Right lobe of liver (tissue), 6 donors: ENCODE measurements around the gene ZBTB25. TPM values are rescaled to one million over a fixed set of nuclear protein-coding genes. Genes with fewer than 3 reads are reported as not detected.
A peak's percentile ranks its signal among the peaks of the same experiment; 100 is the strongest.

ENCODE experiments used
- ATAC-seq, 4 donors: fragments of 200-7000 bp; cut with Tn5 transposase; one replicate each; pipeline ENCODE4 v1.9.1; 2020; ENCODE audit warnings: mild to moderate bottlenecking in 4 of 4, moderate library complexity in 4 of 4
- DNase-seq, 3 donors: peaks; one replicate each; pipeline ENCODE4 v3.0.0-alpha.2; 2020
- H3K27ac ChIP-seq, 3 donors: fragments of 200-600 bp; one replicate each; pipeline ENCODE4 v1.8.0; 2022
- H3K27me3 ChIP-seq, 2 donors: fragments of 200-600 bp; one replicate each; pipeline ENCODE4 v1.8.0; 2022
- H3K36me3 ChIP-seq, 4 donors: fragments of 200-600 bp; sonication (generic) in 1 of 4; one replicate each; pipeline versions ENCODE4 v1.5.1 to v1.8.0; 2017 to 2022; ENCODE audit warnings: control low read depth in 1 of 4
- H3K4me1 ChIP-seq, 4 donors: fragments of 200-600 bp; sonication (generic) in 1 of 4; one replicate each; pipeline versions ENCODE4 v1.5.1 to v1.8.0; 2017 to 2022; ENCODE audit warnings: control low read depth in 1 of 4
- H3K4me3 ChIP-seq, 3 donors: fragments of 200-600 bp; one replicate each; pipeline ENCODE4 v1.8.0; 2022
- H3K9me3 ChIP-seq, 4 donors: fragments of 200-600 bp; sonication (generic) in 1 of 4; one replicate each; pipeline versions ENCODE4 v1.5.1 to v1.8.0; 2017 to 2022; ENCODE audit warnings: control low read depth in 1 of 4
- POLR2A ChIP-seq: fragments of 450-650 bp; IDR thresholded peaks from one replicate; pipeline ENCODE4 v1.6.1; 2017; ENCODE audit warnings: antibody characterized with exemption, mild to moderate bottlenecking
- WGBS: methylation state at CpG from one replicate; pipeline ENCODE4 v1.1.6; 2018; ENCODE audit warnings: low coverage, low lambda C conversion rate; ENCODE audit not compliant: insufficient coverage; ENCODE audit errors: missing lambda C conversion rate; 5-methylcytosine and 5-hydroxymethylcytosine counted together
- intact Hi-C, 2 donors: fragments of 100-400 bp; cut with DNase I; formaldehyde crosslinking; loops; one replicate each; pipeline versions ENCODE4 v1.11.2 to v1.14.1; 2022
- total RNA-seq, 6 experiments: library from RNA; depleted of rRNA in 2 of 6; stranded (reverse); fragments of >200 nt in 2 of 6; fragmentation: NEBNext Ultra II Directional in 3 of 6; extraction: Animal tissue kit (Norgen Biotek cat#: 25700) in 3 of 6; gene quantifications; one replicate each; pipeline versions ENCODE4 v1.1.0 to v1.2.4, GENCODE V29; 2016 to 2023
- TF ChIP-seq, protein P1 (sequence below), 4 donors: fragments of 200-600 bp in 3 of 4; fragments of 450-650 bp in 1 of 4; IDR thresholded peaks; one replicate each; pipeline versions ENCODE4 v1.5.1 to v1.8.0; 2016 to 2022; ENCODE audit warnings: antibody characterized with exemption in 4 of 4, mild to moderate bottlenecking in 2 of 4
- donor health status: DM: no; HTN: yes; CAD: no.
- donor health status: DM: no; HTN: no; CAD: no.
- donor health status: DM: no; HTN: no; CAD: no.
- donor health status: DM: no; HTN: yes; CAD: no.
- donor health status: DM: no; HTN: yes; CAD: no.

Gene ZBTB25
- total RNA-seq, 6 experiments from 2014 or later, result 5.5 to 6.2 (median 5.7) TPM

DNA sequence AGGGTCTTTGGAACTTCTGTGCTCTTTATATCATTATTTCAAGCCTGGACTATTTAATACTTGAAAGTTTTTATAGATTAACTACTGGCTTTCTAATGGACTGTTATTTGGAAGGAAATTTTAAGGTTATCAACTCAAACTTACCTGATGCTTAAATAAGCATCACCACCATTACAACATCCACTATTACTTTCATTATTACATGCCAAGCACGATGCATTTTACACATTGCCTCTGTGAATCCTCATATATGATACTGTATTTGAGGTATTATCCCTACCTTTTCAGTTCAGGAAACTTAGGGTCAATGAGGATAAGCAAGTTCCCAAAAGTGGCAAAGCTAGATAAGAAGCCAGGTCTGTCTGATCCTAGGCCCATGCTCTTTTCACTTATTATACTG is 13.3 kb upstream of the ZBTB25 start:
- H3K27me3 ChIP-seq, result no peaks in the 10 kb centered on the region
- 82% methylated on average over 1 of the region's 1 CpG for WGBS
- H3K27ac ChIP-seq, result no peak overlapping the region
- DNase-seq (no peak), ATAC-seq (no peak)
- no peak overlapping the region for H3K4me3 ChIP-seq
- TF ChIP-seq, protein P1, sequence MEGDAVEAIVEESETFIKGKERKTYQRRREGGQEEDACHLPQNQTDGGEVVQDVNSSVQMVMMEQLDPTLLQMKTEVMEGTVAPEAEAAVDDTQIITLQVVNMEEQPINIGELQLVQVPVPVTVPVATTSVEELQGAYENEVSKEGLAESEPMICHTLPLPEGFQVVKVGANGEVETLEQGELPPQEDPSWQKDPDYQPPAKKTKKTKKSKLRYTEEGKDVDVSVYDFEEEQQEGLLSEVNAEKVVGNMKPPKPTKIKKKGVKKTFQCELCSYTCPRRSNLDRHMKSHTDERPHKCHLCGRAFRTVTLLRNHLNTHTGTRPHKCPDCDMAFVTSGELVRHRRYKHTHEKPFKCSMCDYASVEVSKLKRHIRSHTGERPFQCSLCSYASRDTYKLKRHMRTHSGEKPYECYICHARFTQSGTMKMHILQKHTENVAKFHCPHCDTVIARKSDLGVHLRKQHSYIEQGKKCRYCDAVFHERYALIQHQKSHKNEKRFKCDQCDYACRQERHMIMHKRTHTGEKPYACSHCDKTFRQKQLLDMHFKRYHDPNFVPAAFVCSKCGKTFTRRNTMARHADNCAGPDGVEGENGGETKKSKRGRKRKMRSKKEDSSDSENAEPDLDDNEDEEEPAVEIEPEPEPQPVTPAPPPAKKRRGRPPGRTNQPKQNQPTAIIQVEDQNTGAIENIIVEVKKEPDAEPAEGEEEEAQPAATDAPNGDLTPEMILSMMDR (IDR thresholded peaks at IDR 0.05), result no peak
- peaks cover 0 to 5% (median 0%) of the 10 kb centered on the region in 4 donors for H3K4me1 ChIP-seq
- no peaks in the 10 kb centered on the region for H3K9me3 ChIP-seq
- H3K36me3 ChIP-seq, result peaks cover 0 to 5% (median 1%) of the 10 kb centered on the region in 4 donors
- intact Hi-C loops, result no loop called here

DNA sequence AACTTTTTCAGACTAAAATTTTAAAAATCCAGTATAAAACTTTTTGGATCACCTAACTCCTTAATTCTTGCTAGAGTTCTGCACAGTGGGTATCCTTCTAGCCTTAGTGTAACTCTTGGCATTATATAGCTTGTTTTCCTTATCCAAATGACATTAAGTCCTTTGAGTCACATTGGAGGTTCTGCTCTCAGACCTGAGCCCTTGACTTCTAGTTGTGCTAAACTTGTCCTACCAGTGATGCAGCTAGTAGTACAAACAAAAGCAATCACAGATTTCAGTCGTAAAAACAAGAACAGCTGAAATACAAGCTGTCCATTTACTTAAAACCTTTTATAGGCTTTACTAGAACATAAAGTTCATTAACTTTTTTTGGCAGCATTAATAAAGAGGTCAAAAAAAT is 11.4 kb upstream of the ZBTB25 start:
- ATAC-seq (no peak), DNase-seq (no peak)
- no peaks in the 10 kb centered on the region for H3K9me3 ChIP-seq
- H3K4me1 ChIP-seq, result peaks cover 0 to 9% (median 3%) of the 10 kb centered on the region in 4 donors
- intact Hi-C loops, result no loop called here
- H3K36me3 ChIP-seq, result no peaks in the 10 kb centered on the region
- WGBS, result 25% methylated on average over 1 of the region's 1 CpG
- no peak for TF ChIP-seq POLR2A
- TF ChIP-seq, protein P1 (IDR thresholded peaks at IDR 0.05), result no peak
- no peaks in the 10 kb centered on the region for H3K27me3 ChIP-seq
- H3K4me3 ChIP-seq, result no peak overlapping the region
- H3K27ac ChIP-seq, result no peak overlapping the region

DNA sequence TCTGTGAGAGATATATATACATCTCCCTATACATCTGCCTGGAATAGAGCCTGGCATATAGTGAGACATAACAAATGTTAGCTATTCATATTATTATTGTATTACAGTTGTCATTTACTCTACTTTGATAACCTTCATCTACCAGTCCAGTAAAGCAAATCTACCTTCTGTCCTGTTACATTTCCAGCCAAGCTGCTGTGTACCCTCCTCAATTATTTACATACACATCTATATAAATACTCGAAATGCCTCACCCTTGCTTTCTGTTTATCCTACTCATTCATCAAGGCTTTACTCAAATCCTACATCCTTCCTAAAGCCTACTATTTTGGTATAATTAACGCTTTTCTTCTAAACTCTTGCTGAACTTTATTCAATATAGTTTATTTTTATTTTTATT is 9.6 kb upstream of the ZBTB25 start:
- WGBS, result 71% methylated on average over 2 of the region's 2 CpGs

DNA sequence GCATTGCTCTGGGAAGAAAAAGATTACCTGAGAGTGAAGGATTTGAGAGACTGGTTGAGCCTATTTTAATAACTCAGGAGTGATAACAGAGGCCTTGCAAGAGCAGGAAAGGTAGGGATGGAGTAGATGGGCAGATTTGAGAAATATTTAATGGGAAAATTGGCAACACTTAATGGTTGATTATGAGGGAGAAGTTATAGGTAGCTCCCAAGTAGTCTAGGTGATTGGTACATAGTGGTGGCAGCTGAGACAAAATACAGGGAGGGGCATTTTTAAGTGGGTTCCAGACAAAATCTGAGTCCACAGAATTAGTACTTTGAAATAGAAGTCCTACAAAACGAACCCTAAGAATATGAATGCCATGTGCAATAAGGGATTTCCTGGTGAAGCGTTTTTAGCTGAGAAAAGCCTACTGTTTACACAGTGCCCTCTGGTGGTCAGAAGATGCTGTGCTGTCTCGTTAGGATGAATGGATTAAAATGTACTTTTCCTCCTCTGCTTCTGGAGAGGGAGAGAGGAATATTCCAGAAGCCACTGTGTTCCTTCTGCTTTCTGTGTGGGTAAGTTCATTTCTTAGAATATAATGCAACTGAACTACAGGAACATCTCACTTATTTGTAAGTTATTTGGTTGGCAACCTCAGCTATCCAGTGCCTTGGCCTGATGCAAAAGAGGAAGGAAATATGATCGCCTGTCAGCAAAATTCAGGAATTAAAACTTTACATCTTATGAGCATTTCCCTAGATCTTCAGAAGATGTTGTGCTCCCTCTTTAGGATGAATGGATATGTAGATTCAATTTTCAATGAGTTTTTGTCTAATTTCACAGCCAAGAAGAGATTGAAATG is 7.4 kb upstream of the ZBTB25 start:
- DNase-seq (peak in 1 of 3 donors; percentile 60), ATAC-seq (peak; percentile 84 to 93 (median 89))
- intact Hi-C loops, result no loop called here
- no peaks in the 10 kb centered on the region for H3K27me3 ChIP-seq
- H3K36me3 ChIP-seq, result no peaks in the 10 kb centered on the region
- TF ChIP-seq POLR2A, result no peak
- TF ChIP-seq, protein P1 (IDR thresholded peaks at IDR 0.05), result peak; percentile 90 to 91 (median 90)
- H3K27ac ChIP-seq, result no peak overlapping the region
- 13% methylated on average over 4 of the region's 4 CpGs for WGBS
- peaks cover 0 to 27% (median 4%) of the 10 kb centered on the region in 4 donors for H3K4me1 ChIP-seq
- H3K4me3 ChIP-seq, result no peak overlapping the region
- H3K9me3 ChIP-seq, result no peaks in the 10 kb centered on the region

More for the DNA sequence above, 9.6 kb upstream of the ZBTB25 start:
- no peak overlapping the region for H3K4me3 ChIP-seq
- H3K9me3 ChIP-seq, result no peaks in the 10 kb centered on the region
- H3K36me3 ChIP-seq, result no peaks in the 10 kb centered on the region
- intact Hi-C loops, result no loop called here
- DNase-seq (no peak), ATAC-seq (no peak)
- H3K27ac ChIP-seq, result no peak overlapping the region
- TF ChIP-seq, protein P1 (IDR thresholded peaks at IDR 0.05), result no peak
- TF ChIP-seq POLR2A, result no peak
- no peaks in the 10 kb centered on the region for H3K27me3 ChIP-seq
- H3K4me1 ChIP-seq, result peaks cover 0 to 9% (median 3%) of the 10 kb centered on the region in 4 donors
